ENCODE data around the gene CRYBA4.
"Not testable (repeated sequence)": the region's sequence is repeated elsewhere in the genome, so short reads cannot be mapped to it uniquely, and the experiment has no call there.

Gene CRYBA4

DNA sequence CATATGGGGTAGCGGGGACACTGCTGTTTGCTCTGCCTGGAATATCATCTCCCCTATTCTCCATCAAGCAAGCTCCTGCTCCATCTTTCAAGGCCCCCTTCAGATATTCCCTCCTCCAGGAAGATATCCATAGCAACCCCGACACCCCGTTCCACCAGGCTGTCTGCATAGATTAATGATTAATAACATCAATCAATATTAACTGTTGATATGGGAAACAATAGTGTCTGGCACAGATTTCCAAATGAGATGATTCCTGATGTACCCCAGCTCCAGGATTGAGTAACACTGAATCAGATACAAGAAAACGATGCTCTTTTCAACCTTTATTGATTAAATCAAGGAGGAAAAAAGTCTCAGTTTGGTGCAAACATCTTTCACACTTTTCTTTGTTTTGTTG lies 24.3 kb upstream of the CRYBA4 start:
- no peak for DNase-seq

DNA sequence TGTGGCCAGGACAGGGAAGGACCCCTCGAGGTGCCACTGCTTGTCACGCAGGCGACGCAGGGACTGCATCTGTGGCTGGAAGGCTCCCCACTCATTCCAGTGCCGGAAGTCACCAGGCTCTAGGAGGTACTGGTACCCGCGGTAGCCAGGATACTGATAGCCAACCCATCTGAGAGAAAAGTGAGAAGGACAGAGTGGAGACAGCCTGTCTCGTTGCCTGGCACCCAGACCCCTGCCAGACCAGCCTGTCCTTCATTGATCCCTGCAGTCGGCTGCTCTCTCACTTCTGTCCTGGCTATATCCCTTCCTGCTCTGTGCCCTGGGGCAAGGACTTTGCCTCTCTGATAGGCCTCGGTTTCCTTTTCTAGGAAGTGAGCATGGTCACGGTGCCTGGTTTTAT lies 22.3 kb upstream of the CRYBA4 start:
- DNase-seq, result no peak

DNA sequence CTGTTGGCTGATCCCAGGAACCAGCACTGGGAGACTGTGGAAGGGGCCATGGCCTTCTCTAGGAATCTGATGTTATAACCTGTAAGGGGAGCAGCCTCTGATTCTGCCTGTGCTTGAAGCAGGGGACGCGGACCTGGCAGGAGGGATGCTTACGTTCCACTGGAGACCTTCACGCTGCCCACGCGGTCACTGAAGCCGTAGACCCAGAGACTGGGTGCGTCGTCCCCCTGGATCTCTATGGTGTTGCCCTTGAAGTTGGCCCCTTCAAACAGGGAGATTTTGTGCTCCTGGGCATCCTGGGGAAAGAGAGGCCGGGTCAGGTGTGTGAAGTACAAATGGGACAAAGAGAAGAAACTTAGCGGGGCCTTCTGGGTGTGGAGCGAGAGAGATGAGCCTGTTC lies 20.0 kb upstream of the CRYBA4 start:
- DNase-seq, result no peak

DNA sequence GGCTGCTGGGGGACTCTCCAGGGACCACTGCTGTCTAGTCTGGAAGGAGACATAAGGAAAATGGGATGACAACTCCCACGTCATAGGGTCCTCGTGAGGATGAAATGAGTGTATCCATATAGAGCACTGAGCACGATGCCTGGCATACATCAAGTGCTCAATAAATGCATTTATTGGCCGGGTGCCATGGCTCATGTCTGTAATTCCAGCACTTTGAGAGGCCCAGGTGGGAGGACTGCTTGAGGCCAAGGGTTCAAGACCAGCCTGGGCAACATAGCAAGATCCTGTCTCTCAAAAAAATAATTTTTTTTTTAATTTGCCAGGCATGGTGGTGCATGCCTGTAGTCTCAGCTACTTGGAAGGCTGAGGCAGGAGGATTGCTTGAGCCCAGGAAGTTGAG lies 19.6 kb upstream of the CRYBA4 start:
- DNase-seq, result no peak

DNA sequence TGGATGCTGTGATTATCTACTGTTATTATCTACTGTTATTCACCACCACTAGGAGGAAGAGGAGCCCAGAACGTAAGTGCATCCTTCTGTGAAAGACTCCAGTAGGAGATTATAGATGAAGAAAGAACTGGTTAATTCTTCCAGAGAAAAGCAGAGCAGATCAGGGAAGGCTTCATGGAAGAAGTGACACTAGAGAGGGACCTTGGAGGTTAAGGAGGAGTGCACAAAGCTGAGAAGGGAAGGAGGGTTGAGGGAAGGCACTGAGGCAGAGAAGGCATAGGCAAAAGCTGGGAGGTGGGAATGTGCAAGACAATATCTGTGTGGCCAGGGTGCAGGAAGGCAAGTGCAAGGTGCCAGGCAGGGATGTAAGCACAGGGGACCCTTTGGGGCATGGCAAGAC lies 17.4 kb upstream of the CRYBA4 start:
- no peak for DNase-seq

DNA sequence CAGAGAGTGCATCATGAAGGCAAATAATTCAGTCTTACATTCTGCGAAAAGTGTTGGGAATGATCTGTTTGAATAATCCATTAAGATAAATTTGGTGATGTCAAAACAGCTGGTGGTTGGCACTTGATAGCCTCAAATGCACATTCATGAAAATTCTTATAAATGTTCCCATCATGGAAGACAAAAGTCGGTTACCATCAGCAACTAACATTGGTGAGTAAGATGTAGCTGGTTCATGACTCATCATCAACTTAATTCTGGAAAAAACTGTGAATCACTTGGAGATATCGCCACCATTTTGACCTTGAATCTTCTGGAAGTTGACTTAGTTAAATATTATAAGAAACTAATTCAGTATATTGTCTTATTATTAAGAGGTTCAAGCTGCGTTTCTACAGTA lies 15.2 kb upstream of the CRYBA4 start:
- DNase-seq, result no peak

DNA sequence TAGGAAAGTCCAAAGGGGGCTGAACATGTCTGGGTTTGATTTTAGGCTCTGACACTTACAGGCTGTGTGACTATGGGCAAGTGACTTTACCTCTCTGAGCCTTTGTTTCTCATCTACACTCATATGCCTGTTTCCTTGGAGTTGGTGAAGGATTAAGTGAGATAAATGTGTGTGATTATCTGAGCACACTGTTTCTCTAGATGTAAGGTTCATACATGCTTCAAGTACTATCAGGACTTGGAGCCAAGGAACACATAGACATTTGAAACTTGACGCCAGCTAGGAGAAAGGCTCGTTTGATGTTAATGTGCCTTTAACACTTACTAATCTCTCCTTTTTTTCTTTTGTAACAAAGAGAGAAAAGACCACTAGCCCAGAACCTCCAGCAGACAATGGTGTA lies 13.6 kb upstream of the CRYBA4 start:
- no peak for DNase-seq

DNA sequence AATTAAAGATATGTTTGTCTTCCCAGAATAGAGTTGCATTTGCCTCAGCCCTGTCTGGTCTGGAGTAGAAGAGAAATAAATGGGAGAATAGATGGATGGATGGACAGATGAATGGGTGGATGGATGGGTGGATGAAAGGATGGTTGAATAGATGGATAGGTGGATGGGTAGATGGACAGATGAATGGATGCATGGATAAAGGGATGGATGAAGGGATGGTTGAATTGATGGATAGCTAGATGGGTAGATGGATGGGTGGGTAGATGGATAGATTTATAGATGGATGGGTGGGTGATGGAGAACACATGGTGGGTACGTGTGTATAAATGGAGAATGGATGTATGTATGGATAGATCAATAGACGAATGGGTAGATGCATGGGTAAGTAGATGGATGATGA lies 12.5 kb upstream of the CRYBA4 start:
- DNase-seq, result no peak

DNA sequence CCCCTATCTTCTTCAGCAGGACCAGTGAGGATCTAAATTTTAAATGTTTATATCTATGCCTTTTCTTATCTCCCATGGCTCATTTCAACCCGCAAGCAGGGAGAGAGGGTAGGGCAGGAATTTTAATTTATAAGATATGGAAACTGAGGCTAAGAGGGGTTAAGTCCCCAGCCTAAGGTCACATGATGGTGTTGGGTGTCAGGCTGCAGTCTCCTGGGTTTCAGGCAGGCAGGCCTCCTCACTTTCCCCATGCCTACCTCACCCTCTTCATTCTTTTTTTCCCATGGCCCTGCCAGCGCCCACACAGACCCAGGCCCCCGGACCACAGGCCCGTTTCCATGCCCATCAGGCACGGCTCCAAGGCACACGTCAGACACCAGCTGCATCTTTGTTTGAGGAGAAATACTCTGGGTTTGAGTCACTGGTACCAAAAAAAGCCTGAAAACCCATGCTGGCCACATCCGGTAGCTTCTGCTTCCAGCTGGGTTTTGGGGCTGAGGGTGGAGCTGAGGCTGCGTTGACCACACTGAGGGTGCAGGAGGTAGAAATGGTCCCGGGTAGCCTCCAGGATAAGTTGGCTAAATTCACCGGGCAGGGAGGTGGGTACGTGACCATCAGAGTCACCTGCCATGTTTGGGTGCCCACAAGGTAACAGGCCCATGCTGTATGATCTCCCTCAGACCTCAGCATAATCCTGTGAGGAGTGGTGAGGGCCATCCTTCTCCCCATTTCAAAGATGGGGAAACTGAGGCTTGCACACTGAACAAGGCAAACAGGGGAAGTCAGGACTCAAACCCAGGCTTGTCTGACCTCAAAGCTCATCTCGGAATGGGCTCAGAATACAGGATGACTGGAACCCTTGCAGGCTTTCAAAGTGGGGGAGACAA lies 11.4 kb upstream of the CRYBA4 start:
- DNase-seq, result no peak

DNA sequence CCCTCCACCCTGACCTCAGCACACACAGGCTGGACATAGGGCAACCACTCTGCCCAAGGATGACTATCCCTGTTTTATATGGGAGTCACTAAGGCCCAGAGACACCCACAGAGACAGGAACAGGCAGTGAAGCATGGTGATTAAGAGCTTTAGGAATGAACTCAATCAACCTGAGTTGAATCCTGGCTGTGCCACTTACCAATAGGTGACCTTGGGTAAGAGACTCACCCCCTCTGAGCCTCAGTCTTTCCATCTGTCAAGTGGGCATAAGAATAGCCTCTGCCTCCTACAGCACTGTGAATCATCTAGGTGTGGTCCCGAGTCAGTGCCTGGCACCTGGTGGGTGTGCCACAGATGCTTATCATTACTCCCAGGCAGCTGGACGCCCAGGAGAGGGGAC lies 10.8 kb upstream of the CRYBA4 start:
- no peak for DNase-seq

DNA sequence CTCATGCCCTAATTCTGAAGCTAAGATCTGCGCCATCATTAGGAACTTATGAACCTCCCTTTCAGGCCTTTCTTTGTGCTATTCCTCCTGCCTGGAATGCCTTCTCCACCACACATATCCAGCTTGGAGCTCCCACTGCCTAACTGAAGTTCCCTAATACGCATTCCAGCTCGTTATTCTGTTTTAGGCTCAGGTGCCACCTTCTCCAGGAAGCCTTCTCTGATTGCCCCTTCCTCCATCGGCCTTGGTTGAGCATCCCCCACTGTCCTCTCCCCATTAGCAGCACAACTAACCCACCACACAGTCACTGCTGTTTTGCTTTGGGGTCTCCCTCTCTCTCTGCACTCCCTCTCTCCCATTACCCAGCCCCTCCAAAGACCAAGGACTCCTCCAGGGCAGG lies 9.1 kb upstream of the CRYBA4 start:
- DNase-seq, result no peak

DNA sequence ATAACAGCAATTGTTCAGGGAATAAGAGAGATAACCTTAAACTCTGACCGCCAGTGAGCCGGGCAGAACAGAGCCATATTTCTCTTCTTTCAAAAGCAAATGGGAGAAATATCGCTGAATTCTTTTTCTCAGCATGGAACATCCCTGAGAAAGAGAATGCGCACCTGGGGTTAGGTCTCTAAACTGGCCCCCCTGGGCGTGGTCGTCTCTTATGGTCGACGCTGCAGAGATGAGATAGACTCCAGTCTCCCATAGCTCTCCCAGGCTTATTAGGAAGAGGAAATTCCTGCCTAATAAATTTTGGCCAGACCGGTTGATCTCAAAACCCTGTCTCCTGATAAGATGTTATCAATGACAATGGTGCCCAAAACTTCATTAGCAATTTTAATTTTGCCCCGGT lies 8.0 kb upstream of the CRYBA4 start:
- DNase-seq, result not testable (repeated sequence)

DNA sequence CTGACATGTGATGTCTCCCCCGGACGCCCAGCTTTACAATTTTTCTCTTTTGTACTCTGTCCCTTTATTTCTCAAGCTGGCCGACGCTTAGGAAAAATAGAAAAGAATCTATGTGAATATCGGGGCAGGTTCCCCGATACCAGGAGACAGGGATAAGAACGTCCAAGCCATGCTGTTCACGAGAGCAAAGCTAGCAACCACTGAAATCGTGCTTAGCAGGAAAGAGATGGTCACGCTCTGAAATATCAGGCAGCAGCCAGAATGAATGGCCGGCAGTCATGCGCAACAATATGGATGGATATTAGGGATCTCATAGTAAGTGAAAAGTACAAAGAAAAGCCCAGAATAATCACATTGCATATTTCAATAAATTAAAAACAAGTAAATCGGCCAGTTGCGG lies 7.4 kb upstream of the CRYBA4 start:
- no peak for DNase-seq

DNA sequence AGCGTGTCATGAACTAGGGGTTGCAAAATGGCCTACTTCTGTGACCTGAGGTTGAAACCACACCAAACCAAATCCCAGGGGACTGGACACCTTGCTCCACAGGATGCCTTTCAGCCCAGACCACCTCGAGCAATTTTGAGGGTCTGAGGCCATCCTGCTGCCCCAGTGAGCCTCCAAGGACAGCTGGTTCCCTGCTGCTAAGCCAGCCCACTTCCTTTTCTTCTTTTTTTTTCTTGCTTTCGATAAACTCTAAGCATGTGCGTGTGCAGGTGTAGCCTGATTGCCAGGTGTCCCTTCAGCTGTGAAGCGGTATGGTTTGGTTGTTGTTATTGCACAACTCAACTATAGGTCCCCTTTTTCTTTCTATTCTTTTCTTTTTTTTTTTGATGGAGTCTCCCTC lies 6.6 kb upstream of the CRYBA4 start:
- DNase-seq, result no peak

DNA sequence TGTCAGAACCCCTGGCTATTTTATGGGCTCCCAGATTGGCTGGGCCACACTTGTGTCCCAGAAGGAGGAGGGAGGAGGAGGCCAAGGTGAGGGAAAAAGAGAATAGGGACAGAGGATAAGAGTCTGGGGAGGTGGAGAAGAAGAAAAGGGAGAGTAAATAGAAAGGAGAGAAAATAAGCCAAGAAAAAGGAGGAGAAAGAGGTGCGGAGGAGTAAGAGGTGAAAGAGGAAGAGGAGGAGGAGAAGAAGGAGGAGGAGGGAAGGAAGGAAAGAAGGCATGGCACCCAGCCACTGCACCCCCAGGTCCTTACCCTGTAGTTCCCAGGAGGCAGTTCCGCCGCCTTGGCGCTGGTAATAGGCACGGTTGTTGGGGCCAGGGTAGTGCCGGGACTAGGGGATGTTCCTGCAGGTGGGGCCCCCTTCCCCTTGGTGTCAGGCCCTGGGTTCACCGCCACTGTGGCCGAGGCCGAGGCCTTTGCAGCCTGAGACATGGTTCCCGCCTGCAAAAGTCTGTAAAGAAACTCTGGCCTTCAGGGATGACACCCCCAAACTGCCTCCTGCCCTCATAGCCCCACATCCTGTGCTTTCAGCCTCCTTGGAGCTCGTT lies 5.8 kb upstream of the CRYBA4 start:
- DNase-seq, result no peak

DNA sequence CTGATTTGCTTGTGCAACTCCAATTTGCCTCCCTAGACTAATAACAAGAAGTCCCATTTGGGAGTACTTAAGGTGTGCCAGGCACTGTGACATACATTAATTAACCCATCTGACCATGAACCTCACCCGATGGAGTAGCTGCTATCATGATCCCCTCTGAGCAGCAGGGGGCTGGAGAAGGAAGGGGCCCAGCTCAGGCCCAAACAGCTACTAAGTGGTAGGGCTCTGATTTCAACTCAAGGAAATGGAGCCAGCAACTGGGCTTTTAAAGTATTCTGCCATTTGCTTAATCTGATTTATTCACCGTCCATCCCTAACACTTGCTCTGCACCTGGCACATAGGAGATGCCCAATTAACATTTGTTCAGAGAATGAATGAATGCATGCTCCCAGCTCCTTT lies 5.1 kb upstream of the CRYBA4 start:
- no peak for DNase-seq

DNA sequence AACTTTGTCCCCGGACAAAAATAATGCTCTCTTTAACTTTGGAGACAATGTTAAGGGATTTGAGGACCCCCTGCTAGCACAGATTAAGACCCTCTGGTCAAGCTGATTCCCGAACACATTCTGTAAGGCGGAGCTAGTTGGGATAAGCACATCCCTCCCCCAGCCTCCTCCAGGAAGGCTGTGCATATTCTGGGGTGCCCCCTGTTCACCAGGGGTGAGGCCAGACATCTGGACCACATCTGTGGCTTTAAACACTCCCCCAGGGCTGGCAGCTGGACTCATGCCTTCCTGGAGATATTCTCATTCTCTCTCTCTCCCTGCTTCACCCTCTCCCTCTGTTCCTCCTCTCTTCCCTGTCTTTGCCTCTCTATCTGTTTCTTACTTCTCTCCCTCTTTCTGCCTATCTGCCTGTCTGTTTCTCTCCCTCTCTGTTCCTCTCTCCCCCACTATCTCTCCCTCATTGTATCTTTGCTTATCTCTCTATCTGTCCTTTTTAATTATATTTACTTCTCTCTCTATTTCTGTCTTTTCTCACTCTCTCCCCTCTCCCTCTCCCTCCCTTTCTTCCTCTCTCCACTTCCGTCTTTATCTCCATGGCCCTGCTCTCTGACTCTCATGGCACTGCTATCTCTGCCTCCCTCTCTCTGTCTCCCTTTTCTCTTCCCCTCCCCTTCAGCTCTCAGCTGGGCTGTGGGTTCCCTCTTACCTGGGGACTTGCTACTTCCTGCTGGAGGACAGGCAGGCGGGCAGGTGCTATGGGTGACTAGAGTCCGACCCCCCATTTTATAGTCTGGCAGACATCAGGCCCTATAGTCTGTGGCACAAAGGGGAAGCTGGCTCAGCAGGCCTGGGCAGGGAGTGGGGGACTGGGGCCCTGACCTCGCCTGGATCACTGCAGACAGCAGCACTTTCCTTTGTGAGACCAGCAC lies 4.2 kb upstream of the CRYBA4 start, which contains the start of gene CRYBB1:
TSS of gene CRYBB1 (minus strand) at position 757 of the 929 bp plus-strand sequence. CDS start 1,708 bp downstream, outside the sequence.
- DNase-seq, result peak; percentile 50

DNA sequence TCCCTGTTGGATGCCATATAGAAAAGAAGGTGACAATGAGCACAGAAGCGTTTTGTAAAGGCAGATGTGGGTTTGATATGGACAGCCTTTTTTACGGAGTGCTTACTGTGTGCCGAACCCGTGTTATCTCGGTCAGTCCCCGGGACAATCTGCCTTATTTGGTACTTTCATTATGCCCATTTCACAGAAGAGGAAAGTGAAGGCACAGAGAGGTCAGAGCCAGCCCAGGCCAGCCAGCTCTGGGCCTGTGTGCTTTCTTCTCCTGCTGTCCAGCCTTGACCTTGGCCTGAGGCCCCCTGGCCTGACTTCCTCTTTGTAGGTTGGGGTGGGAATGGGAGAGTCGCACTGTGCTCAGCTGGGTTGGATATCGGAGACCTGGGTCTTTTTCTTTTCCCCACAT lies 3.3 kb upstream of the CRYBA4 start:
- no peak for DNase-seq

DNA sequence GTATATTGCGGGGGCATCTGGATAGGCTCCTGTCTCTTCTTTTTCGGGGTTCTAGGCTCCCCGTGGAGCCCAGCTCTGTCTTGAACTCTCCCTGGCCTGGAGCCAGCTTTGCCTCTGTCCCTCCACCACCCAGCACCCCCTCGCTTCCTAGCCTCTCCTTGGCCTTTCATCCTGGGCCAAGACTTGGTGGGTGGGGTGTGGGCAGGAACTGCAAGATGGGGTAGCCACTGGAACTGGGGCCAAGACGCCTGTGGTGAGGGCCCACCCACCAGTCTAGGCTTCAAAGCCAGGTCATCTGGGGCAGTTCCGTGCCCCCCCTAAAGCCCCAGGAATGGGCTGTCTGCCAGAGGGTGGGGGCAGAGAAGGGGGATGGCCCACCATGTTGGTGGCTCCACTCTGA lies 2.3 kb upstream of the CRYBA4 start:
- DNase-seq, result no peak

DNA sequence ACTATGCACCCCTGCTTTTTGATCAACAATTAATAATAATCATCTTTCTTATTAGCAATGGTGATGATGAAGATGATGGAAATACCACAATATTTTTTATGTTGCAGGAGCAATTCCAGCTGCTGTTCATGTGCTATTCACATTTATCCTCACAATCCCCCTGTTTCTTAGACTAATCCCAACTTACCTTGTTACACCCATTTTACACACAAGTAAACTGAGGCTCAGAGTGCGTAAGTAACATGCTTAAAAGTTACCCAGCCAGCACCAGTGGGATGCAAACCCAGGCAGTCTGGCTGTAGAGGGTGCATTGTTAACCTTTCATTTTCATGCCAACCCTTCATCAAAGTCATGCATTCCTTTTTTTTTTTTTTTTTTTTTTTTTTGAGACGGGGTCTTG lies 1.6 kb upstream of the CRYBA4 start:
- DNase-seq, result no peak

DNA sequence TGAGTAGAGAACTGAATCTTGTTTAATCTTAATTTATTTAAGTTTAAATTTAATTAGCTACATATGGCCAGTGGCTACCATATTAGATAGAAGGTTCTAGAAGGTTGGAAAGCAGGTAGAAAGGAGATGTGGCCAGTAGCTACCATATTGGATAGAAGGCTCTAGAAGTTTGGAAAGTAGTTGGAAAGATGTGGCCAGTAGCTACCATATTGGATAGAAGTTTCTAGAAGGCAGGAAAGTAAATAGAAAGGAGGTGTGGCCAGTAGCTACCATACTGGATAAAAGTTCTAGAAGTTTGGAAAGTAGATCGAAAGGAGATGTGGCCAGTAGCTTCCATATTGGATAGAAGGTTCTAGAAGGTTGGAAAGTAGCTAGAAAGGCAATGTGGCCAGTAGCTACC lies 2.2 kb downstream of the CRYBA4 start:
- DNase-seq, result no peak

DNA sequence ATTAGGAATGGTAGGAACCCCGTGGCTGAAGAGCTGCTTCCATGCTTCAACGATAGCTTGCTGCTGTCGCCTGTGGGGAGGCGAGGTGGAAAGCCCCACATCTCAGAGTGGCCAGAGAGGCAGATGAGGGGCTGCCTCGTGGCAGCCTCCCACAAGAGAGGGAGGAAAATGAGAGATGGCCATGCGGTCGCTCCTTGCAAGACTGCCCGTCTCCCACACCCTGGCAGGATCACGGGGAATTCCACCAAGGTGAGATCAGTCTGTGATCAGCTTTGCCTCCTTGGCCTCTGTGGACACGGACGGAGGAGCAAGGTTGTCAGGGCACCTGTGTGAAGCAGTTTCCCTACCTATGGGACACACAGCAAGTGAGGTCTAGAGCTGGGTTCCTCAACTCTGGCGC lies 3.0 kb downstream of the CRYBA4 start:
- no peak for DNase-seq

DNA sequence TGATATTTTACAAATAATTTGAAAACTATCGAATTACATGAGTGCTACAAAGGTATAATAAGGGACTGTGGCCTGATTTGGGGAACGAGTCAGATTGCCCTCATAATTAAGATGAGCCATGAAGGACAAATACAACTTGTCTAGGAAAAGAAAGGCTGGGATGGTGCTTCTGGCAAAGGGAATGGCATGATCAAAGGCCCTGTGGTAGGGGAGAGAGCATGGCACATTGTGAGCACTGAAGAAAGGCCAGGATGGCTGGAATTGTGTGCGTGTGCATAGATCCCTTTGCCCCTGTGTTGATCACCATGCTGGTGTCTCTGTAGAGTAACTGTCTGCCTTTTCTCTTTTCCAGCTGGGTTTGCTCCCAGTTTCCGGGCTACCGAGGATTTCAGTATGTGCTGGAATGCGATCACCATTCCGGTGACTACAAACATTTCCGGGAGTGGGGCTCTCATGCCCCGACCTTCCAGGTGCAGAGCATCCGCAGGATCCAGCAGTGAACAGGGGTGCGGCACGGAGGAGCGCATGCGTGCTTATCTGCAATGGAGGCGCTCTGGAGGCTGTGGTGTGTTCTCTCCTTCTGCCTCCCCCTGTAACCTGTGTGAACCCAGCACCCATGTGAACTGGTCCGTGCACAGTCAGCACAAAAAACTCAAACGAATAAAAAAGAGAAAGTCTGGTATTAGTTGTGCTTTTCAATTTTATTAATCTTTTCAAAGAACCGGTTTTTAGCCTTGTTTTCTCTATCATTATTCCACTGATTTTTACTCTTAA lies 8.4 kb downstream of the CRYBA4 start:
- DNase-seq, result no peak
